Heart left ventricle (tissue), 16 donors: ENCODE measurements around the gene ACOX1. TPM values are rescaled to one million over a fixed set of nuclear protein-coding genes. Genes with fewer than 3 reads are reported as not detected.

Experiments used
- ATAC-seq, 4 donors: fragments of 200-7000 bp; cut with Tn5 transposase; one replicate each; pipeline ENCODE4 v1.9.1; 2020 to 2022; ENCODE audit warnings: moderate library complexity in 4 of 4, mild to moderate bottlenecking in 3 of 4, moderate number of reproducible peaks in 1 of 4
- DNase-seq, 5 donors: peaks; one replicate each; pipeline ENCODE4 v3.0.0-alpha.2; 2020
- H3K27ac ChIP-seq, 12 donors: fragments of 200-600 bp; sonication (generic) in 4 of 12; one replicate each; pipeline versions ENCODE4 v1.5.0 to v1.8.0; 2016 to 2022; ENCODE audit warnings: mild to moderate bottlenecking in 2 of 12
- H3K27me3 ChIP-seq, 9 donors: fragments of 200-600 bp; sonication (generic) in 2 of 9; one replicate each; pipeline versions ENCODE4 v1.5.1 to v1.8.0; 2016 to 2022; ENCODE audit warnings: mild to moderate bottlenecking in 3 of 9
- H3K36me3 ChIP-seq, 9 donors: fragments of 200-600 bp; sonication (generic) in 2 of 9; one replicate each; pipeline versions ENCODE4 v1.5.0 to v1.8.0; 2018 to 2022; ENCODE audit warnings: mild to moderate bottlenecking in 2 of 9
- H3K4me1 ChIP-seq, 12 donors: fragments of 200-600 bp; sonication (generic) in 4 of 12; one replicate each; pipeline versions ENCODE4 v1.5.0 to v1.8.0; 2016 to 2022; ENCODE audit warnings: mild to moderate bottlenecking in 3 of 12
- H3K4me3 ChIP-seq, 12 donors: fragments of 200-600 bp; sonication (generic) in 4 of 12; one replicate each; pipeline versions ENCODE4 v1.5.0 to v1.8.0; 2017 to 2022; ENCODE audit warnings: mild to moderate bottlenecking in 9 of 12, moderate library complexity in 4 of 12
- H3K9me3 ChIP-seq, 12 donors: fragments of 200-600 bp; sonication (generic) in 4 of 12; one replicate each; pipeline versions ENCODE4 v1.5.0 to v1.8.0; 2016 to 2022; ENCODE audit warnings: mild to moderate bottlenecking in 1 of 12
- POLR2A ChIP-seq, 2 donors: fragments of 450-650 bp; IDR thresholded peaks; one replicate each; pipeline ENCODE4 v1.6.1; 2017; ENCODE audit warnings: antibody characterized with exemption in 2 of 2, mild to moderate bottlenecking in 2 of 2, moderate library complexity in 2 of 2
- WGBS, 4 donors: extraction: QIAGEN DNeasy Blood & Tissue Kit in 2 of 4; methylation state at CpG; one replicate each; pipeline versions ENCODE4 v1.1.5 to v1.1.7; 2013 to 2018; 5-methylcytosine and 5-hydroxymethylcytosine counted together
- intact Hi-C, 10 donors: fragments of 100-400 bp; cut with DNase I; formaldehyde crosslinking; loops; one replicate each; pipeline versions ENCODE4 v1.11.1 to v1.14.2; 2022
- polyA plus RNA-seq, 2 donors: library from polyadenylated mRNA; stranded (reverse); fragments of 200-250 nt; gene quantifications; one replicate each; pipeline ENCODE4 v1.2.3, GENCODE V29; 2013
- total RNA-seq, 9 donors: library from RNA; depleted of rRNA in 2 of 9; stranded (reverse); fragments of >200 nt in 2 of 9; fragmentation: NEBNext Ultra II Directional in 3 of 9; extraction: Animal tissue kit (Norgen Biotek cat#: 25700) in 3 of 9; gene quantifications; one replicate each; pipeline versions ENCODE4 v1.1.0 to v1.2.4, GENCODE V29; 2016 to 2023
- TF ChIP-seq, protein P1 (sequence below), 12 donors: fragments of 200-600 bp; sonication (generic) in 4 of 12; IDR thresholded peaks; one replicate each; pipeline versions ENCODE4 v1.5.0 to v1.8.0; 2018 to 2022; ENCODE audit warnings: antibody characterized with exemption in 12 of 12, mild to moderate bottlenecking in 5 of 12
- donor health status: ischemic (EF 13 %, LVEDD 7.1; RV severe dilation, severe dysfunction).
- donor health status: healthy with polysubstance abuse.
- donor health status: DM: no; HTN: yes; CAD: no.
- donor health status: DM: no; HTN: no; CAD: no.
- donor health status: ischemic (EF 25% LVEDD 6.9; RV normal size, moderate dysfunction).
- donor health status: ischemic (EF 25% LVEDD 5.7; RV mildly dilated, moderate dysfunction).
- donor health status: healthy.
- donor health status: DM: yes; HTN: yes; CAD: no.
- donor health status: ischemic (EF 35%, LVEDD 5.7; RV mildly dilated, moderate dysfunction).
- donor health status: nonischemic (EF 11% LVEDD 7.7; RV severe dilation, severe dysfunction).
- donor health status: DM: yes; HTN: yes; CAD: no.
- donor health status: PGD.
- donor health status: ischemic (EF 29% LVEDD 5.4; RV normal size, mild dysfunction).
- donor health status: nonischemic (EF 23%, LVEDD 6.1; RV moderate dilation, normal function).

The ACOX1 gene
- total and polyA plus RNA-seq, 11 donors: 19.5 to 117 (median 78.3) TPM

DNA sequence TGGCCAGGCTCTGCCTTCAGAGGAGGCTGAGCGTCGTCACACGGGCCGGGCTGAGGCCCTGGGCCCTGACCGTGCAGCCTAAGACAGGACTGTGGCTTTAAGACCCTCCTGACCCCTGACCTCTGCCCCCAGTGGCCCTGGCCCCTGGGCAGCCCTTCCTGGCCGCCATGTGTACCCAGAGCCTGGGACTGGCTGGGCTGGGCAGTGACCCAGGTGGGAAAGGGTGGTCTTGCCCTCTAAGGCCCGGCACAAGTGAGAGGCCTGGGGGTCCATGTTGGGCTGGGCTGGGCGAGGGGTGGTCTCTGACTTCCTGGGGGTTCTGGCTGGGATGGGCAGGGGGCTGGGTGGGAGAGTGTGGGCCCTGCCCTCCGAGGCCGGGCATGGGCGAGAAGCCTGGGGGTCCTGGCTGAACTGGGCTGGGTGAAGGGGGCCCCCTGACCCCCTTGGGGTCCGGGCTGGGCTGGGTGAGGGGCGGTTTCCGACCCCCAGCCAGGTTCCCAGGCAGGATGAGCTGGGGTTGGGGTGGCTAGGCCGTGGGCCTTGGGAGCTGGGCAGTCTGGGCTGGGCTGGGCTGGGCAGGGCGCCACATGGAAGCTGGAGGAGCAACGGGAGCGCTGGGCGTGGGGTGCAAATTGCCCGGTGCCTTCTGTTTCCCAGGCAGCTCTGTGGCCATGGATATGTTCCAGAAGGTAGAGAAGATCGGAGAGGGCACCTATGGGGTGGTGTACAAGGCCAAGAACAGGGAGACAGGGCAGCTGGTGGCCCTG lies 22.0 kb upstream of the ACOX1 start, which contains the start of gene CDK3:
CDK3 (plus strand) TSS at position 101 of the 767 bp plus-strand sequence; CDS start at position 672, 571 bp downstream.
- H3K4me3 ChIP-seq: no peak within 1 kb of the TSS
- peak in 2 of 5 donors; percentile 22 to 61 for DNase-seq
- WGBS, 4 donors: 92 to 97% (median 93%) methylated on average over 10 to 21 of the region's 21 CpGs
- no peak within 1 kb of the TSS for H3K27ac ChIP-seq
- no peak for ATAC-seq
- intact Hi-C loops: no loop called here
- H3K4me1 ChIP-seq: peaks cover 0 to 22% (median 5%) of the 10 kb centered on the region in 12 donors
- H3K27me3 ChIP-seq: no peaks in the 10 kb centered on the region
- peaks cover 0 to 20% (median 0%) of the 10 kb centered on the region in 9 donors for H3K36me3 ChIP-seq
- no peak for TF ChIP-seq POLR2A (IDR thresholded peaks at IDR 0.05)
- TF ChIP-seq, protein P1, sequence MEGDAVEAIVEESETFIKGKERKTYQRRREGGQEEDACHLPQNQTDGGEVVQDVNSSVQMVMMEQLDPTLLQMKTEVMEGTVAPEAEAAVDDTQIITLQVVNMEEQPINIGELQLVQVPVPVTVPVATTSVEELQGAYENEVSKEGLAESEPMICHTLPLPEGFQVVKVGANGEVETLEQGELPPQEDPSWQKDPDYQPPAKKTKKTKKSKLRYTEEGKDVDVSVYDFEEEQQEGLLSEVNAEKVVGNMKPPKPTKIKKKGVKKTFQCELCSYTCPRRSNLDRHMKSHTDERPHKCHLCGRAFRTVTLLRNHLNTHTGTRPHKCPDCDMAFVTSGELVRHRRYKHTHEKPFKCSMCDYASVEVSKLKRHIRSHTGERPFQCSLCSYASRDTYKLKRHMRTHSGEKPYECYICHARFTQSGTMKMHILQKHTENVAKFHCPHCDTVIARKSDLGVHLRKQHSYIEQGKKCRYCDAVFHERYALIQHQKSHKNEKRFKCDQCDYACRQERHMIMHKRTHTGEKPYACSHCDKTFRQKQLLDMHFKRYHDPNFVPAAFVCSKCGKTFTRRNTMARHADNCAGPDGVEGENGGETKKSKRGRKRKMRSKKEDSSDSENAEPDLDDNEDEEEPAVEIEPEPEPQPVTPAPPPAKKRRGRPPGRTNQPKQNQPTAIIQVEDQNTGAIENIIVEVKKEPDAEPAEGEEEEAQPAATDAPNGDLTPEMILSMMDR (IDR thresholded peaks at IDR 0.05): peak in 4 of 12 donors; percentile 14 to 23 (median 22)
- H3K9me3 ChIP-seq: no peaks in the 10 kb centered on the region

DNA sequence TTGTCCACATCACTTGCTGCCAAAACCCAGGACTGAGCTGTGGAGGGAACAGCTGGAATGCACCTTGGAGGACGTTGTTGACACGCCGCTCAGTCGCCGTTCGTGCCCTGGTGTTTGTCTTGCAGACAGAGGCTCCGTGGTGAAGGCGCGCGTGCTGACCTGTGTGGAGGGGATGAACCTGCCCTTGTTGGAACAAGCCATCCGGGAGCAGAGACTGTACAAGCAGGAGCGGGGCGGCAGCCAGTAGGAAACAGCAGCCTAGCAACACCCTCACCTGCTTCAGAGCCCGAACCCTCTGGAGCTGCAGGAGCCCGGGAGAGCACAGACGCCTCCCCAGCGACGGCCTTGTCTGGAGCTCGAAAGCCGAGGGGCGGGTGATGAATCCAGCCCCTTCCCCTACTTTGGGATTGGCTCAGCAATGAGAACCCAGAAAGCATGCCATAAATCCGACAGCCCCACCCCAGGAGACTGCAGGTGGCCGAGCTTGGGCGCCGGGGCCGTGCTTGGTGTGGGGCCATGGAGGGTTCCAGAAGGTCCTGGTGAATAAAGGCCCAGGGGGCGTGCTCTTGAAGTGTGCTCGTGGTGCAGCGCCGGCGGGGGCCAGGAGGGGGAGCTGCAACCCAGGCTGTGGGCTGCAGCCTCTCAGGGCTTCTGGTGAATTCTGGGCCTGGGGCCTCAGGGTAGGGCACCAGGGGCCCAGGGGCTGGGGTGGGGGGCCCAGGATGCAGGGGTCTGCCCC lies 21.2 kb upstream of the ACOX1 start:
- WGBS, 4 donors: 75 to 81% (median 78%) methylated on average over 26 to 31 of the region's 31 CpGs
- ATAC-seq (peak in 2 of 4 donors; percentile 31 to 45), DNase-seq (peak in 2 of 5 donors; percentile 30 to 71)
- H3K4me3 ChIP-seq: no peak overlapping the region
- H3K27ac ChIP-seq: no peak overlapping the region
- TF ChIP-seq POLR2A (IDR thresholded peaks at IDR 0.05): no peak
- TF ChIP-seq, protein P1 (IDR thresholded peaks at IDR 0.05): peak; percentile 34 to 67 (median 51)
- peaks cover 0 to 27% (median 0%) of the 10 kb centered on the region in 9 donors for H3K36me3 ChIP-seq
- H3K9me3 ChIP-seq: no peaks in the 10 kb centered on the region
- H3K4me1 ChIP-seq: peaks cover 0 to 21% (median 2%) of the 10 kb centered on the region in 12 donors
- no peaks in the 10 kb centered on the region for H3K27me3 ChIP-seq
- intact Hi-C loops: no loop called here

DNA sequence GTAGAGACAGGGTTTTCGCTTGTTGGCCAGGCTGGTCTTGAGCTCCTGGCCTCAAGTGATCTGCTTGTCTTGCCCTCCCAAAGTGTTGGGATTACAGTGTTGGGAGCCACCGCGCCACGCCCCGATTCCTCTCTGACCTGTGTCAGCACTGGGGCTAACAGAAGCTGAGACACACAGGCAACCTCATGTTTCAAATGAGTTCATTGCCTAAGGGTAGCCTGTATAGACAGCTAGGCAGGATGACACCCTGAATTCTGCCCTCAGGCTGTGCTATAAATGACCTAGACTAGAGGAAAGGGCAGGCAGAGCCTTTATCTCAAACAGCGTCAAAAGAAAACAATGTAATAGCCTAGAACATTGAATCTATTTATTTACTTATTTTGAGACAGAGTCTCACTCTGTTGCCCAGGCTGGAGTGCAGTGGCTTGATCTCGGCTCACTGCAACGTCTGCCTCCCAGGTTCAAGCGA lies 19.4 kb upstream of the ACOX1 start:
- Histone ChIP-seq H3K27me3 (no peaks in the 10 kb centered on the region), H3K4me1 (peaks cover 0 to 21% (median 2%) of the 10 kb centered on the region in 12 donors), H3K36me3 (peaks cover 0 to 36% (median 7%) of the 10 kb centered on the region in 9 donors), H3K9me3 (no peaks in the 10 kb centered on the region), H3K4me3 (no peak overlapping the region), H3K27ac (no peak overlapping the region)
- TF ChIP-seq, protein P1 (IDR thresholded peaks at IDR 0.05): no peak
- TF ChIP-seq POLR2A (IDR thresholded peaks at IDR 0.05): no peak
- WGBS, 4 donors: 92 to 95% (median 95%) methylated on average over 9 of the region's 9 CpGs
- DNase-seq: peak in 2 of 5 donors; percentile 3 to 16
- ATAC-seq: no peak
- intact Hi-C loops: no loop called here
